PC-3 (cell line): ENCODE data around the gene SLC41A3.

ENCODE experiments used
- CTCF ChIP-seq: fragments of 300-600 bp; sonication (generic); conservative IDR thresholded peaks from 2 replicates; pipeline ENCODE4 v1.5.1; 2017; ENCODE audit warnings: antibody characterized with exemption, low read depth, mild to moderate bottlenecking, low read length
- EZH2 ChIP-seq: fragments of 300-600 bp; sonication (generic); IDR thresholded peaks from one replicate; pipeline ENCODE4 v1.6.1; 2017; ENCODE audit warnings: antibody characterized with exemption, mild to moderate bottlenecking, low read length; ENCODE audit not compliant: unreplicated experiment
- EZH2phosphoT487 ChIP-seq: fragments of 300-600 bp; sonication (generic); IDR thresholded peaks from 2 replicates; pipeline ENCODE4 v1.6.1; 2018; ENCODE audit warnings: mild to moderate bottlenecking, antibody characterized with exemption, low read length, borderline replicate concordance

GRCh38 chr3:126130981-126131745, 47.2 kb upstream of the SLC41A3 start:
- TF ChIP-seq CTCF (no peak), EZH2 (no peak), EZH2phosphoT487 (no peak)
